Heart right ventricle (tissue), 16 donors: ENCODE measurements around the gene CNOT4. TPM values are rescaled to one million over a fixed set of nuclear protein-coding genes. Genes with fewer than 3 reads are reported as not detected.
"Not testable (repeated sequence)": the region's sequence is repeated elsewhere in the genome, so short reads cannot be mapped to it uniquely, and the experiment has no call there.

Experiments
- ATAC-seq, 8 donors: fragments of 200-7000 bp; cut with Tn5 transposase; one replicate each; pipeline ENCODE4 v1.9.1; 2020; ENCODE audit warnings: mild to moderate bottlenecking in 8 of 8, moderate library complexity in 8 of 8, moderate number of reproducible peaks in 1 of 8
- DNase-seq, 2 donors: peaks; one replicate each; pipeline ENCODE4 v3.0.0-alpha.2; 2020
- H3K27ac ChIP-seq, 10 donors: fragments of 200-600 bp; sonication (generic) in 2 of 10; one replicate each; pipeline versions ENCODE4 v1.5.0 to v1.8.0; 2020 to 2022; ENCODE audit warnings: mild to moderate bottlenecking in 3 of 10
- H3K27me3 ChIP-seq, 7 donors: fragments of 200-600 bp; one replicate each; pipeline ENCODE4 v1.8.0; 2021 to 2022; ENCODE audit warnings: mild to moderate bottlenecking in 2 of 7
- H3K36me3 ChIP-seq, 9 donors: fragments of 200-600 bp; sonication (generic) in 1 of 9; one replicate each; pipeline versions ENCODE4 v1.5.0 to v1.8.0; 2020 to 2022; ENCODE audit warnings: mild to moderate bottlenecking in 2 of 9
- H3K4me1 ChIP-seq, 9 donors: fragments of 200-600 bp; sonication (generic) in 1 of 9; one replicate each; pipeline versions ENCODE4 v1.5.0 to v1.8.0; 2020 to 2022; ENCODE audit warnings: mild to moderate bottlenecking in 4 of 9
- H3K4me3 ChIP-seq, 10 donors: fragments of 200-600 bp; sonication (generic) in 2 of 10; one replicate each; pipeline versions ENCODE4 v1.5.0 to v1.8.0; 2020 to 2022; ENCODE audit warnings: mild to moderate bottlenecking in 7 of 10, moderate library complexity in 2 of 10
- H3K9me3 ChIP-seq, 11 donors: fragments of 200-600 bp in 10 of 11; sonication (generic) in 2 of 11; one replicate each; pipeline versions ENCODE4 v1.5.0 to v1.8.0; 2013 to 2022; ENCODE audit warnings: mild to moderate bottlenecking in 2 of 11, control low read depth in 1 of 11, moderate library complexity in 1 of 11
- CTCF ChIP-seq, 9 donors: fragments of 200-600 bp; sonication (generic) in 2 of 9; IDR thresholded peaks; one replicate each; pipeline versions ENCODE4 v1.5.0 to v1.8.0; 2021 to 2022; ENCODE audit warnings: antibody characterized with exemption in 9 of 9, mild to moderate bottlenecking in 5 of 9, moderate library complexity in 1 of 9
- WGBS, 2 donors: extraction: QIAGEN DNeasy Blood & Tissue Kit; methylation state at CpG; one replicate each; pipeline ENCODE4 v1.1.7; 2013; ENCODE audit warnings: inconsistent platforms in 1 of 2; 5-methylcytosine and 5-hydroxymethylcytosine counted together
- intact Hi-C, 10 donors: fragments of 100-400 bp; cut with DNase I; formaldehyde crosslinking; loops; one replicate each; pipeline versions ENCODE4 v1.11.1 to v1.14.2; 2022
- polyA plus RNA-seq, 2 donors: library from polyadenylated mRNA; stranded (reverse); fragments of 200-250 nt; gene quantifications; one replicate each; pipeline ENCODE4 v1.2.3, GENCODE V29; 2013
- total RNA-seq, 10 donors: library from RNA; stranded (reverse); fragmentation: NEBNext Ultra II Directional in 3 of 10; extraction: Animal tissue kit (Norgen Biotek cat#: 25700) in 3 of 10; gene quantifications; one replicate each; pipeline versions ENCODE4 v1.2.1 to v1.2.4, GENCODE V29; 2021 to 2023
- donor health status: Arrhythmogenic right ventricular cardiomyopathy.
- donor health status: ischemic (EF 13 %, LVEDD 7.1; RV severe dilation, severe dysfunction).
- donor health status: healthy with polysubstance abuse.
- donor health status: DM: no; HTN: yes; CAD: no.
- donor health status: DM: no; HTN: no; CAD: no.
- donor health status: ischemic (EF 25% LVEDD 6.9; RV normal size, moderate dysfunction).
- donor health status: ischemic (EF 25% LVEDD 5.7; RV mildly dilated, moderate dysfunction).
- donor health status: healthy.
- donor health status: DM: yes; HTN: yes; CAD: no.
- donor health status: Ischemic cardiomyopathy.
- donor health status: ischemic (EF 35%, LVEDD 5.7; RV mildly dilated, moderate dysfunction).
- donor health status: nonischemic (EF 11% LVEDD 7.7; RV severe dilation, severe dysfunction).
- donor health status: DM: yes; HTN: yes; CAD: no.
- donor health status: PGD.
- donor health status: ischemic (EF 29% LVEDD 5.4; RV normal size, mild dysfunction).
- donor health status: nonischemic (EF 23%, LVEDD 6.1; RV moderate dilation, normal function).

Gene CNOT4
- total and polyA plus RNA-seq, 12 donors, result 5.2 to 31.7 (median 27.0) TPM

GRCh38 chr7:135326636-135327280 lies 183.1 kb downstream of the CNOT4 start:
- TF ChIP-seq CTCF (IDR thresholded peaks at IDR 0.05), result no peak
- ATAC-seq, result no peak
- intact Hi-C loops, result no loop called here
- no peaks in the 10 kb centered on the region for H3K27me3 ChIP-seq
- DNase-seq, result no peak
- no peaks in the 10 kb centered on the region for H3K9me3 ChIP-seq
- no peaks in the 10 kb centered on the region for H3K36me3 ChIP-seq
- H3K4me1 ChIP-seq, result peaks cover 0 to under 1% (median 0%) of the 10 kb centered on the region in 9 donors
- H3K4me3 ChIP-seq, result no peak overlapping the region
- no peak overlapping the region for H3K27ac ChIP-seq

- 57 to 68% methylated on average over 1 of the region's 1 CpG for WGBS, 2 donors
- no peaks in the 10 kb centered on the region for H3K36me3 ChIP-seq
- no peak overlapping the region for H3K4me3 ChIP-seq
- intact Hi-C loops, result loop anchor here in 1 of 10 donors (5.0 kb wide), 1 partner anchor 40 kb away; no protein-coding TSS in a partner anchor
- no peak for TF ChIP-seq CTCF (IDR thresholded peaks at IDR 0.05)
- H3K27ac ChIP-seq, result no peak overlapping the region
- no peaks in the 10 kb centered on the region for H3K9me3 ChIP-seq
- ATAC-seq, result no peak
- DNase-seq, result no peak
- H3K27me3 ChIP-seq, result no peaks in the 10 kb centered on the region
- peaks cover 0 to 20% (median 8%) of the 10 kb centered on the region in 9 donors for H3K4me1 ChIP-seq
Observed at GRCh38 chr7:135322571-135323340, 187.1 kb downstream of the CNOT4 start.

- peak in 7 of 8 donors; percentile 40 to 76 (median 57) for ATAC-seq
- WGBS, 2 donors, result 63 to 67% methylated on average over 4 of the region's 4 CpGs
Observed at GRCh38 chr7:135321556-135321955, 188.3 kb downstream of the CNOT4 start.

GRCh38 chr7:135320953-135321352 lies 188.9 kb downstream of the CNOT4 start:
- not testable (repeated sequence) for H3K27me3 ChIP-seq, ATAC-seq, DNase-seq, H3K9me3 ChIP-seq, H3K36me3 ChIP-seq, H3K27ac ChIP-seq, H3K4me3 ChIP-seq
- H3K4me1 ChIP-seq, result peaks cover 0 to 20% (median 8%) of the 10 kb centered on the region in 9 donors
- intact Hi-C loops, result loop anchor here in 1 of 10 donors (5.0 kb wide), 1 partner anchor 39 kb away; no protein-coding TSS in a partner anchor
- 90 to 91% methylated on average over 6 of the region's 6 CpGs for WGBS, 2 donors

More at GRCh38 chr7:135321556-135321955, 188.3 kb downstream of the CNOT4 start:
- DNase-seq, result no peak
- peaks cover 0 to 20% (median 8%) of the 10 kb centered on the region in 9 donors for H3K4me1 ChIP-seq
- no peaks in the 10 kb centered on the region for H3K9me3 ChIP-seq
- H3K4me3 ChIP-seq, result no peak overlapping the region
- intact Hi-C loops, result loop anchor here in 1 of 10 donors (5.0 kb wide), 1 partner anchor 39 kb away; no protein-coding TSS in a partner anchor
- H3K27me3 ChIP-seq, result no peaks in the 10 kb centered on the region
- no peaks in the 10 kb centered on the region for H3K36me3 ChIP-seq
- no peak for TF ChIP-seq CTCF (IDR thresholded peaks at IDR 0.05)
- no peak overlapping the region for H3K27ac ChIP-seq
